ENCODE results near the gene HPX.

DNA sequence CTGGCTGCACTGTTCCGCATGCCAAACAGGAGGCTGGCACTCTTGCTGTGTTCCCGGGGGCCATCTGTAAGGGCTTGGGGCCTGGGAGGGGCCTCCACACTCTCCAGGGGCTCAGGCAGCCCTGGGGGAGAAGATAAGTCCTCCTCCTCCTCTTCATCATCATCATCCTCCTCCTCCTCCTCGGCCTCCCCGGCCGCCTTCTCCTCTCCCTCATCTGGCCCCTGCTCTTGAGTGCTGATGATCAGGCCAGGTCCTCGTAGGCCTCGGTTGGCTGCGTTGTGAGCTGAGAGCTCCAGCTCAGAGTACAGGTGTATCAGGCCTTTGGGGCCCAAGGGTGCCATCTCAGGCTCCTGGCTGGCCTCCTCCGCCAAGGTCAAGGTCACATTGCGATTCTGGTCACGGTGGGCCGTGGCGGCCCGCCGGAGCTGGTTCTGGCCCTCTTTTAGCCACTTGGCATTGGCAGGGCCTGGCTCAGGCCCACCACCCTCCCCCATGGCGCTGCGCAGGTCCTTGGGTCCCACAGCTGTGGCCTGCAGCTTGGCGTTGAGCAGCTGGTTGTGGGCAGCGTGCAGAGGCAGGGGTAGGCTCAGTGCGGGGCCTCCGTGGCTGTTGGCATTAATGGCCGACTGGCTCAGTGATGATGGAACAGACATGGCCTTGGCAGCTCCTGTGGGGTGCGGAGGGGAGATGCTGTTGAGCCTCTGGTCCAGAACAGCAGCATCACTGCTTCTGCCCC, 29.9 kb downstream of the HPX start:
- TF ChIP-seq, protein P1, sequence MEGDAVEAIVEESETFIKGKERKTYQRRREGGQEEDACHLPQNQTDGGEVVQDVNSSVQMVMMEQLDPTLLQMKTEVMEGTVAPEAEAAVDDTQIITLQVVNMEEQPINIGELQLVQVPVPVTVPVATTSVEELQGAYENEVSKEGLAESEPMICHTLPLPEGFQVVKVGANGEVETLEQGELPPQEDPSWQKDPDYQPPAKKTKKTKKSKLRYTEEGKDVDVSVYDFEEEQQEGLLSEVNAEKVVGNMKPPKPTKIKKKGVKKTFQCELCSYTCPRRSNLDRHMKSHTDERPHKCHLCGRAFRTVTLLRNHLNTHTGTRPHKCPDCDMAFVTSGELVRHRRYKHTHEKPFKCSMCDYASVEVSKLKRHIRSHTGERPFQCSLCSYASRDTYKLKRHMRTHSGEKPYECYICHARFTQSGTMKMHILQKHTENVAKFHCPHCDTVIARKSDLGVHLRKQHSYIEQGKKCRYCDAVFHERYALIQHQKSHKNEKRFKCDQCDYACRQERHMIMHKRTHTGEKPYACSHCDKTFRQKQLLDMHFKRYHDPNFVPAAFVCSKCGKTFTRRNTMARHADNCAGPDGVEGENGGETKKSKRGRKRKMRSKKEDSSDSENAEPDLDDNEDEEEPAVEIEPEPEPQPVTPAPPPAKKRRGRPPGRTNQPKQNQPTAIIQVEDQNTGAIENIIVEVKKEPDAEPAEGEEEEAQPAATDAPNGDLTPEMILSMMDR (IDR thresholded peaks at IDR 0.05), result no peak
- TF ChIP-seq POLR2A (IDR thresholded peaks at IDR 0.05), result no peak

Measured in gastroesophageal sphincter (tissue), 3 donors.